OCI-LY7 (cell line): Measurements from ENCODE around the gene EPHA3.

Experiments used
- CTCF ChIP-seq: fragments of 200-600 bp; sonication (generic); conservative IDR thresholded peaks from 2 replicates; pipeline ENCODE4 v1.5.1; 2014; ENCODE audit warnings: mild to moderate bottlenecking, antibody characterized with exemption, low read length, moderate library complexity, mixed read lengths
- EZH2phosphoT487 ChIP-seq: fragments of 200-600 bp; sonication (generic); IDR thresholded peaks from 2 replicates; pipeline ENCODE4 v1.6.1; 2018; ENCODE audit warnings: low read depth, borderline replicate concordance, mild to moderate bottlenecking, mixed run types, antibody characterized with exemption, low read length, moderate library complexity, mixed read lengths

GRCh38 chr3:89332793-89333192, 225.4 kb downstream of the EPHA3 start:
- TF ChIP-seq CTCF (no peak), EZH2phosphoT487 (no peak)
